ENCODE measurements around the gene ME2.
A peak's percentile ranks its signal among the peaks of the same experiment; 100 is the strongest.

The ME2 gene

DNA sequence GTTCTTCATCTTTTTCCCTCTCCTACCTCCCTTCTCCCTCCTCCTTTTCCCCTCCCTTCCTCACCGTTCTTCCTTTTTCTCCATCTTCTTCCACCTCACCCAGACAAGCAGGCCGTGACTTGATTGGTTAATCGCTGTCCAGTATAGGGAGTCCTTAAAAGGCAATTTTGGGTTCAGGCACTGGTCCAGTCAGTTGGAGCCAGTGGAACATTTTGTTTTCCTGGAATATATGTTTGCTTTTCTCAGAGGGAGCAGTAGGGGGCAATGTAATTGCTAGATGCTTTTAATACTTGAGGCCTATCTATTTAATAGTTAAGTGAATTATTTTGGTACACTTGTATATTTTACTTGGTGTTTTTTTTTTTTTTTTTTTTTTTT lies 103.9 kb downstream of the ME2 start:
- no peak overlapping the region for H3K4me3 ChIP-seq (ENCODE audit: low read length)
- TF ChIP-seq, protein P1, sequence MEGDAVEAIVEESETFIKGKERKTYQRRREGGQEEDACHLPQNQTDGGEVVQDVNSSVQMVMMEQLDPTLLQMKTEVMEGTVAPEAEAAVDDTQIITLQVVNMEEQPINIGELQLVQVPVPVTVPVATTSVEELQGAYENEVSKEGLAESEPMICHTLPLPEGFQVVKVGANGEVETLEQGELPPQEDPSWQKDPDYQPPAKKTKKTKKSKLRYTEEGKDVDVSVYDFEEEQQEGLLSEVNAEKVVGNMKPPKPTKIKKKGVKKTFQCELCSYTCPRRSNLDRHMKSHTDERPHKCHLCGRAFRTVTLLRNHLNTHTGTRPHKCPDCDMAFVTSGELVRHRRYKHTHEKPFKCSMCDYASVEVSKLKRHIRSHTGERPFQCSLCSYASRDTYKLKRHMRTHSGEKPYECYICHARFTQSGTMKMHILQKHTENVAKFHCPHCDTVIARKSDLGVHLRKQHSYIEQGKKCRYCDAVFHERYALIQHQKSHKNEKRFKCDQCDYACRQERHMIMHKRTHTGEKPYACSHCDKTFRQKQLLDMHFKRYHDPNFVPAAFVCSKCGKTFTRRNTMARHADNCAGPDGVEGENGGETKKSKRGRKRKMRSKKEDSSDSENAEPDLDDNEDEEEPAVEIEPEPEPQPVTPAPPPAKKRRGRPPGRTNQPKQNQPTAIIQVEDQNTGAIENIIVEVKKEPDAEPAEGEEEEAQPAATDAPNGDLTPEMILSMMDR (IDR thresholded peaks at IDR 0.05; ENCODE audit: low read depth, low read length), result peak; percentile 37; the same call in 1 of the 2 replicates
- no peak for TF ChIP-seq EZH2phosphoT487 (IDR thresholded peaks at IDR 0.05; ENCODE audit: low read depth)
- H3K27ac ChIP-seq (ENCODE audit: low read length), result no peak overlapping the region
- H3K9ac ChIP-seq (ENCODE audit: low read length), result no peak overlapping the region
- no peaks in the 10 kb centered on the region for H3K9me3 ChIP-seq (ENCODE audit: insufficient read depth, low read length)
- peaks cover 47% of the 10 kb centered on the region for H3K36me3 ChIP-seq (replicated peaks; ENCODE audit: low read depth, low read length)
- H4K20me1 ChIP-seq (ENCODE audit: insufficient read depth, low read length), result peaks cover 3% of the 10 kb centered on the region; the same call in 1 of the 2 replicates
- H2AFZ ChIP-seq (ENCODE audit: low read depth, low read length), result no peak overlapping the region
- no peaks in the 10 kb centered on the region for H3K79me2 ChIP-seq (ENCODE audit: low read length)
- no peaks in the 10 kb centered on the region for H3K27me3 ChIP-seq (ENCODE audit: low read depth, low read length)
- H3K4me1 ChIP-seq (ENCODE audit: low read length), result no peaks in the 10 kb centered on the region
- H3K4me2 ChIP-seq (ENCODE audit: low read length), result no peak overlapping the region

DNA sequence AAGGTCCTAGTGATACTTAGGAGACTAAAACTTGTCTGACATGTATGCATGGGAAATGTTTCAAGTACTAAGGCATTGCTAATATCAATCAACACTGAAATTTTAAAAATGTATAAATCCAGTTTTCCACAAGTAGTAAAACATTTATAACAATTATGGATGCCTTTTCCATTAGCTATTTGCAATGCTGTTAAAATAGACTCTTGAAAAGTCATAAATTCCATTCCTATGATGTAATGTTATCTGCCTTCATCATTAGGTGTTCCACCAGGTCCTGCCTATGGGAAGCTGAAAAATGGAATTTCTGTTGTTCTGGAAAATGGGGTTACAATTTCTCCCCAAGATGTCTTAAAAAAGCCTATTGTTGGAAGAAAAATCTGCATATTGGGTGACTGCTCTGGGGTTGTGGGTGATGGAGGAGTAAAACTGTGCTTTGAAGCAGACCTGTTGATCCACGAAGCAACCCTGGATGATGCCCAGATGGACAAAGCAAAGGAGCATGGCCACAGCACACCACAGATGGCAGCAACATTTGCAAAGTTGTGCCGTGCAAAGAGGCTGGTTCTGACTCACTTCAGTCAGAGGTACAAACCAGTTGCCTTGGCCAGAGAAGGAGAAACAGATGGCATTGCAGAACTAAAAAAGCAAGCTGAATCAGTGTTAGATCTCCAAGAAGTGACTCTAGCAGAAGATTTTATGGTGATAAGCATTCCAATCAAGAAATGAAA lies 107.6 kb downstream of the ME2 start:
- H3K27ac ChIP-seq (ENCODE audit: low read length), result no peak overlapping the region
- no peaks in the 10 kb centered on the region for H3K79me2 ChIP-seq (ENCODE audit: low read length)
- no peaks in the 10 kb centered on the region for H3K27me3 ChIP-seq (ENCODE audit: low read depth, low read length)
- H2AFZ ChIP-seq (ENCODE audit: low read depth, low read length), result no peak overlapping the region
- H3K4me3 ChIP-seq (ENCODE audit: low read length), result no peak overlapping the region
- peaks cover 33% of the 10 kb centered on the region for H3K36me3 ChIP-seq (replicated peaks; ENCODE audit: low read depth, low read length)
- H3K4me1 ChIP-seq (ENCODE audit: low read length), result no peaks in the 10 kb centered on the region
- no peaks in the 10 kb centered on the region for H3K9me3 ChIP-seq (ENCODE audit: insufficient read depth, low read length)
- no peak overlapping the region for H3K4me2 ChIP-seq (ENCODE audit: low read length)
- TF ChIP-seq, protein P1 (IDR thresholded peaks at IDR 0.05; ENCODE audit: low read depth, low read length), result no peak
- TF ChIP-seq EZH2phosphoT487 (IDR thresholded peaks at IDR 0.05; ENCODE audit: low read depth), result no peak
- H3K9ac ChIP-seq (ENCODE audit: low read length), result no peak overlapping the region
- peaks cover 3% of the 10 kb centered on the region; the same call in 1 of the 2 replicates for H4K20me1 ChIP-seq (ENCODE audit: insufficient read depth, low read length)

DNA sequence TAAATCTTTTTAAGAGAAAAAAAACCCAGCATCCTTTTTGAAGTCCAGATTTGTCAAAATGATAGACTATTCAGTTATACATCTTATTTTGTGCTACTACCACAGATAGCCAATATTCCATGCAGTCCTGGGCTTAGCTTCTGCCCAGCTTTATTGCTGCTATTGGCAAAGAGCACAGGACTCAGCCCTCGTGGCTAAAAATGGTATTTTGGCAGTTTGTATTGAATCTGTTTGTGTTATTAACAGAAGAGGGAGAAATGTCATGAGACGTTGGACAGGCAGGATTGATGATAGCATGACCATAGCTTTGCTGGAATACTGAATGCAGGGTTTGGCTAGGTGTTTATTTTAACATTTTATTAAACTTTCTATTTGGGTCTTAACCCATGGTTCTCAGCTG lies 108.3 kb downstream of the ME2 start:
- no peak overlapping the region for H2AFZ ChIP-seq (ENCODE audit: low read depth, low read length)
- no peak overlapping the region for H3K4me3 ChIP-seq (ENCODE audit: low read length)
- H3K79me2 ChIP-seq (ENCODE audit: low read length), result no peaks in the 10 kb centered on the region
- no peaks in the 10 kb centered on the region for H3K9me3 ChIP-seq (ENCODE audit: insufficient read depth, low read length)
- H3K27me3 ChIP-seq (ENCODE audit: low read depth, low read length), result no peaks in the 10 kb centered on the region
- peaks cover 3% of the 10 kb centered on the region; the same call in 1 of the 2 replicates for H4K20me1 ChIP-seq (ENCODE audit: insufficient read depth, low read length)
- H3K36me3 ChIP-seq (replicated peaks; ENCODE audit: low read depth, low read length), result peaks cover 31% of the 10 kb centered on the region
- no peak overlapping the region for H3K9ac ChIP-seq (ENCODE audit: low read length)
- no peak overlapping the region for H3K4me2 ChIP-seq (ENCODE audit: low read length)
- no peak overlapping the region for H3K27ac ChIP-seq (ENCODE audit: low read length)
- no peaks in the 10 kb centered on the region for H3K4me1 ChIP-seq (ENCODE audit: low read length)
- TF ChIP-seq, protein P1 (IDR thresholded peaks at IDR 0.05; ENCODE audit: low read depth, low read length), result no peak

DNA sequence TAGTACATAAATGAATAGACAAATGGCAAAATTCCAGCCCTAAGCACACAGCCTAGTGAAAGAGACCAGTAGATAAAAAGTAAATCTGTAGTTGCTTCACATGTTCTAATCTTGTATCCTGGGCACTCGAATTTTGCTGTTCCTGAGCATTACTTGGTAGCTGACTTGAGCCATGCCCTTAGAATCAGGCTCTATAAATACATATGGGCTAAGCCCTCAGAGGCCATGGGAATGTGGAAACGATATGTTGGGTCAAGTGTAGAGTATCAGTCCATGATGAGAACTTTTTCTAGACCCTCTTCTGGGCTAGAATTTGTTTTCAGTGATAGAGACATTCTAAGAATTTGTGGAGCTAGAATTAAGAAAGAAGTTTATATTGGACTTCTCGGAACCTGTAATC lies 110.8 kb downstream of the ME2 start:
- Histone ChIP-seq H3K9ac (ENCODE audit: low read length) (no peak overlapping the region), H3K4me1 (ENCODE audit: low read length) (no peaks in the 10 kb centered on the region), H3K4me2 (ENCODE audit: low read length) (no peak overlapping the region), H3K4me3 (ENCODE audit: low read length) (no peak overlapping the region), H4K20me1 (ENCODE audit: insufficient read depth, low read length) (peaks cover 3% of the 10 kb centered on the region; the same call in 1 of the 2 replicates), H3K36me3 (replicated peaks; ENCODE audit: low read depth, low read length) (peaks cover 21% of the 10 kb centered on the region), H3K79me2 (ENCODE audit: low read length) (no peaks in the 10 kb centered on the region), H3K9me3 (ENCODE audit: insufficient read depth, low read length) (no peaks in the 10 kb centered on the region), H3K27me3 (ENCODE audit: low read depth, low read length) (no peaks in the 10 kb centered on the region), H3K27ac (ENCODE audit: low read length) (no peak overlapping the region), H2AFZ (ENCODE audit: low read depth, low read length) (no peak overlapping the region)
- TF ChIP-seq, protein P1 (IDR thresholded peaks at IDR 0.05; ENCODE audit: low read depth, low read length), result no peak
- no peak for TF ChIP-seq EZH2phosphoT487 (IDR thresholded peaks at IDR 0.05; ENCODE audit: low read depth)

All from OCI-LY3 (cell line).